Suprapubic skin (tissue), 4 donors: Measurements from ENCODE around the gene GARRE1.

Experiments
- CTCF ChIP-seq, 2 donors: fragments of 200-600 bp in 1 of 2; fragments of 450-650 bp in 1 of 2; sonication (generic) in 1 of 2; IDR thresholded peaks; one replicate each; pipeline ENCODE4 v1.5.1; 2016 to 2019; ENCODE audit warnings: antibody characterized with exemption in 2 of 2, mild to moderate bottlenecking in 1 of 2, moderate library complexity in 1 of 2
- EP300 ChIP-seq: sonication (generic); formaldehyde crosslinking; IDR thresholded peaks from one replicate; pipeline ENCODE4 v1.6.1; 2017; ENCODE audit warnings: antibody characterized with exemption
- POLR2AphosphoS5 ChIP-seq, 3 donors: sonication (generic); formaldehyde crosslinking; IDR thresholded peaks; one replicate each; pipeline ENCODE4 v1.6.1; 2017; ENCODE audit warnings: antibody characterized with exemption in 3 of 3

GRCh38 chr19:34274827-34275625, 20.7 kb downstream of the GARRE1 start:
- TF ChIP-seq CTCF (IDR thresholded peaks at IDR 0.05) (no peak), POLR2AphosphoS5 (IDR thresholded peaks at IDR 0.05) (no peak), EP300 (no peak)
